GM12892 (cell line): ENCODE data around the gene PIK3AP1.

Experiments used
- POLR2A ChIP-seq: IDR thresholded peaks from 2 replicates; pipeline ENCODE4 v1.6.1; 2011; ENCODE audit warnings: low read depth, low read length, control low read depth
- TAF1 ChIP-seq: IDR thresholded peaks from 2 replicates; pipeline ENCODE4 v1.6.1; 2011; ENCODE audit warnings: low read depth, mild to moderate bottlenecking, control low read depth, low read length, borderline replicate concordance

DNA sequence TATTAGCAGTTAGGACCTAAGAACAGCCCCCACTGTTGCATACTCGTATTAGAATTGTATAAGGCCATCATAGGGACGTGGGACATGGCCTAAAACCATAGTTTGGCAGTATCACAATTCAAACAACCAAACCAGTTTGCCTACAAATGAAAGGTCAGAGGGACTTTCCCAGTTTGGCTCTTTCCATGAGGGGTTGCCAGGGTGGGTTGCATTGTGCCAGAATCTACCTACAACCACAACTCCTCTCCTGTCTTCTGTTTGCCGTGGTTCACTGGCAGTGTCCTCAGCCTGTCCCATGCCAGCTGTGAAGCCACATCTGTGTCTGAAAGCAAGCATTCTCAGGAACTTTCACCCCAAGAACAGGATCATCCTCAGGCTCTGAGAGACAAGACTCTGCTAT, 44.5 kb downstream of the PIK3AP1 start:
- TF ChIP-seq POLR2A (no peak), TAF1 (no peak)
